GM21515 (cell line): ENCODE data around the gene ELMOD1.
A peak's percentile ranks its signal among the peaks of the same experiment; 100 is the strongest.

Experiments
- ATAC-seq: cut with Tn5 transposase; IDR thresholded peaks from one replicate; pipeline ENCODE4 v1.9.1; 2021; ENCODE audit not compliant: unreplicated experiment

The ELMOD1 gene

DNA sequence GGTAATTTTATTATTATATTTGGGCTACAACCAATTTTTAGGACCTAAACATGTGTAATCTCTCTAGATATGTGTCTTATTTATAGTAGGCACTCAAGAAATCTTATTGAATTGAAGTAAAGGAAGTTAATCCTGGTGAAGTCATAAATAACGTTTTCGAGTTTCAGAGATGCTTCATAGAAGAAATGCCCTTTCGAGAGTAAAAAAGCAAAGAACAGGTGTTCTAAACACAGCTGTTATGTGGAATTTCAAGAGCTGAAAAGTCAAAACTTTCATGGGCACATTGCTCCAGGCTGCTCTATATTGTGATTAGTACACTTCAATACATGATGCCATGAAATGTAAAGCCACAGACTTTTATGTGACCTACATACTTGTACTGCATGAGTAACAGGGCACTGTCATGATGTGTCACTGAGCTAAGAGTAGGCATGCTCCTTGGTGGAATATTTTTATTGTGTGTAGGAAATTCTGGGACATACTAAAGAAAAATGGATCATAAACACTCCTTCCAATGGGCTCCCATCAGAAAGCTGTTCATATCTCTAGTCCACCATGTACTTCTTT lies 7.2 kb upstream of the ELMOD1 start:
- no peak for ATAC-seq

- no peak for ATAC-seq
Measured at GRCh38 chr11:107587306-107587979, 3.5 kb upstream of the ELMOD1 start.

DNA sequence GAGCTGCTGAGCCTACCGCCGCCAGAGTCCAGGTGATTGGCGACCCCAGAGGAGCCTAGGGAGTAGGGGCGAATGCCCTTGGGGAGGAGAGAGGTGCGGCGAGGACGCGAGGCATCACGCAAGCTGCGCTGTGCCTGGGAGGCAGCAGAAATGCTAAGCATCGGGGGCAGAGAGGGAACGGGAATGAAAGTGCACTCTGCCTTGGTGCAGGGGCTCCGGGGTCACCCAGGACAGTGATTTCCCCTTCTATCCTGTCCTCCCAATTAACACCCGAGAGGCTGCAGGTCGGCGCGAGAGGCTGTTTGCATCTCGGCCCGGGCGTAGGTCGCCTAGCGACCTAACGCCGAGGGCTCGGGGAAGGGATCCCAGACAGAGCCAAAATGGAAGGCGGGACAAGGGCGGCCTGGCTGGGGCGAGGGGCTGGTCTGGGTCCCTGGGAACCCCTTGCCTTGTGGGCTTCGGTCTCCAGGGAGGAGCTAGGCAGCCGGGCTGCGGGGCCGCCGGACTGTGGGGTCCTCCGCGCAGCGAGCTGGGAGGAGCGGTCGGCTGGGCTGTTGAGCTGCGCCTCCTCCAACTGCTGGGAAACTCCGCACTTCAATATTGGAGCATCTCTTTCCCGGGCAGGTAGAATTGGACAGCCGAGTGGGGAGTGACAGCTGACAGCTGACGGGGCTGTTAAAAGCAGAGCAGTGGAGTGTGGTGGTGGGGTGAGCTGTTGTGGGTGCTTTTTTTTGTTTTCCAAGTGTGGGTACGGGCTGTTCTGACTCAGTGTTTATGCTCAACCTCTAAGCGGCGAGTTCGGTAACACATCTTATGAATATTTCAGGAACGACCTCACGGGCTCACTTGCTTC lies 657 bp downstream of the ELMOD1 start:
- peak; percentile 25 for ATAC-seq

GRCh38 chr11:107592231-107592590 lies 1.3 kb downstream of the ELMOD1 start:
- ATAC-seq: no peak

- no peak for ATAC-seq
Measured at GRCh38 chr11:107592813-107593212, 1.9 kb downstream of the ELMOD1 start.

- ATAC-seq: no peak
Measured at GRCh38 chr11:107593951-107594350, 3.0 kb downstream of the ELMOD1 start.

- no peak for ATAC-seq
Measured at GRCh38 chr11:107594736-107595135, 3.8 kb downstream of the ELMOD1 start.

GRCh38 chr11:107598225-107599139 lies 7.5 kb downstream of the ELMOD1 start:
- ATAC-seq: peak; percentile 62

DNA sequence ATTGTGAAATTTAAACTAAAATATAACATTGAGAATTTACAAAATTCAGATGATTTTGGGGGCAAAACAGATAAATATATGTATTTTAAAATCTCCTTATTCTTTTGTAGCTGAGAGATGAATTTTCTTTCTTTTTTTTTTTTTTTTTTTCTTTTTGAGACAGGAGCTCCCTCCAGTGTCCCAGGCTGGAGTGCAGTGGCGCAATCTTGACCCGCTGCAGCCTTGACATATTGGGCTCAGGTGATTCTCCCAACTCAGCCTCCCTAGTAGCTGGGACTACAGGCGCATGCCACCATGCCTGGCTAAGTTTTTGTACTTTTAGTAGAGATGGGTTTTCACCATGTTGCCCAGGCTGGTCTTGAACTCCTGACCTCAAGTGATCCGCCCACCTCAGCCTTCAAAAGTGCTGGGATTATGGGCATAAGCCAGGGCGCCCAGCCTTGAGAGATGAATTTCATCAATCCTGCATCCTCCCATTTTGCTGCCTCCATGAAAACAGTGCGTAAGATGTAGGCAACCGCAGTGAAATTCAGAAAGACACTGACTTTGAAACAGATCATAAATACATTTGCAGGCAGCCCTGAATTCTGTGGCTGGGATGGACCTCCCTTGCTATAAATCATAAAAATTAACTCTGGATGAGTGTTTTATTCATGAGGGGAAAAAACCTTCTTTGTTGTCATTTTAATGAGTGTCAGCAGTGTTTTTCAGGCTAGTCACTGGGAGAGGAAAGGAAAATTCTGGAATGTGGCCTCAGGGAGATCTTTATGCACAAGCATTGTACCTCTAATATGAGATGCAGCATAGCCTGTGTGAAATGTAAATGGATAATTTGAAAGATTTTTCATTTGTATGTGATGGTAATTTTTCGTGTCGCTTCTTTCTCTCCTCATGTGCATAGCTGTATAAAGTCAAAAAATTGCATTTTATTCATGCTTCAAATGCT lies 14.4 kb downstream of the ELMOD1 start:
- ATAC-seq: no peak

DNA sequence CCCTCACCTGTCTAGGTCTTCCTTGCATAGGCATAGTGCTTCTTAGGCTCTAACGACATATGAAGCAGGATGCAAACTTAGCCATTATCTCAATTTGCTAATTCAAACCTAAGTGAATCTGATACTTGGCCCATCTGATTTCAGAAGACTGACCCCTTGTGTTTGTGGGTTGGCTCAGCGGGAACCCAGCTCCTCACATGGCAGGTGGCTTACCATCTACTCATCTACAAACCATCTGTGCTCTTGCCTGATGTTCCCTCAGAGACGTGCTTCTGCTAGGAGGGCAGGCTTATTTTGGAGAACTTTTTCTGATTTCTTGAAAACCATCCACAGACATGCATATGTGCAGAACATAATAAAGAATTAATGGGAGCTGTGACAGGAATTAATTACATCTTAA lies 15.2 kb downstream of the ELMOD1 start:
- no peak for ATAC-seq

- ATAC-seq: no peak
Measured at GRCh38 chr11:107608809-107609208, 17.9 kb downstream of the ELMOD1 start.

DNA sequence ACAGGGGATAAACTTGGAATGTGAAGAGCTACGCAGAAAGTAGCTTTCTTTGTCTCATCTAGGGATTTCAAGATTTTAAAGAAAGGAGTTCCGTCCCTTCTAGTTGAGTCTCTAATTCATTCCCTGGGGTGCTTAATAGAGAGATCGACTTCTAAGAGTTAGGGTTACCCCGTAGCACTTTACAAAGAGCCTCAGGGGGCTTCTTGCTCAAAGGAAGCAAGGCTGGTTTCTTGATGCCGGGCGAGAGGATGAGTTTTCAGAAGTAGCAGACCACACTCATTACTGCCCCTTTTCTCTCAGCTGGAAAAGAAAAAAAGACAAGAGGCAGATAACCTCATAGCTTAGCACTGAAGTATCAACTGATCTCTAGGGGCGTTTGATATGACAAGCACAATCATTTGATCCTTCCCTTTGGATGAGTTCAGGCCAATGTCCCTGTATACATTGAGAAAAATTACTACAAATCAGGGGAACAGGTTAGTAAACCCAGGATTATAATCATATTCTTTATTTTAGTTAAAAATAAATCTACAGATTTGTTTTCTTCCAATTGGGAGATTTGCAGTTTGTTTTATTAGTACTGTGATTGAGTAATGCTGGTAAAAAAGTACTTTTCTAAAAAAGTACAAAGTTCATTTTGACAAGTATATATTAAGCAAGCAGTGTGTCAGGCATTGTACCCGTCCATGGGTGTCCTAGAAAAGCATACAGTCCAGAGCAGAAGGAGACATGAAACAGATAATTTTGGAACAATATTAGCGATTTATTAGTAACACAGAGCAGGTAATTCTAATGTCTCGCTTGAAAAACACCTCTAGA lies 18.7 kb downstream of the ELMOD1 start:
- no peak for ATAC-seq

GRCh38 chr11:107612445-107612844 lies 21.5 kb downstream of the ELMOD1 start:
- no peak for ATAC-seq

GRCh38 chr11:107619926-107620325 lies 29.0 kb downstream of the ELMOD1 start:
- ATAC-seq: no peak

DNA sequence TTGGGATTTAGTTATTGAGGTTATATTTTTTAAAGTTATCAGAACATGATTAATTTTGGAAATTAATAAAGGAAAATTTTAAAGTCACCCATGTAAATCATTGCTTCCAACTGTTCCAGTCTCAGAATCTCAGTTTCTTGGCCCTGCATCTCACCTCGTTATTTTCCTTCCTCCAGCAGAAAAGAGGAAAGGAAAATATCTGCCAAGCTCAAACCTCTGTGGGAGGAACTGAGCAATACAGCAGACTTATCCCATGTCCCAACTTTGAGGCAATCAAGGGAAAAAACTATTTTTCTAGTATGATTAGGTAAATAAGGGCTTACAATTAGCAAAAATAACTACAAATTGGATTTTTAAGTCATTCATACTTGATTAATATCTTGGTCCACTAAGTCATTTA lies 30.1 kb downstream of the ELMOD1 start:
- ATAC-seq: no peak

DNA sequence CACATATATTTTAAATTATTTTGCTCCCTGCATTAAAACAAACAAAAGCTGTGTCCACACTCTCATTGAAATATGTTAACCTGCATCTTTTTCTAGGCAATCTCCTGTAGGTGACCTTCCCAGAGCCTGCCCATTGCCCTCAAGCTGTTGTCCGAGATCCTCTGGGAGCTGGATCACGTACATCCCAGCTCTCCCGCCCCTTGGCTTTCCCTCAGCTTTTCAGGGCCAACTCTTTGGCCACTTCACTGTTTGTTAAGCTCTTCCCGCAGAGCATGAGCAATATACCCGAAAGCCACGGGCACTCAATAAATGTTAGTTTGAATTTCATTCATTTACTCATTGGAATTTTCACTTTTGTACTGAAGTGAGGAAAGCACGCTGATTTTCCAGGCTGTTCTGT lies 32.2 kb downstream of the ELMOD1 start:
- ATAC-seq: no peak

GRCh38 chr11:107624983-107625684 lies 34.2 kb downstream of the ELMOD1 start:
- ATAC-seq: no peak

- no peak for ATAC-seq
Measured at GRCh38 chr11:107625685-107625989, 34.7 kb downstream of the ELMOD1 start.

DNA sequence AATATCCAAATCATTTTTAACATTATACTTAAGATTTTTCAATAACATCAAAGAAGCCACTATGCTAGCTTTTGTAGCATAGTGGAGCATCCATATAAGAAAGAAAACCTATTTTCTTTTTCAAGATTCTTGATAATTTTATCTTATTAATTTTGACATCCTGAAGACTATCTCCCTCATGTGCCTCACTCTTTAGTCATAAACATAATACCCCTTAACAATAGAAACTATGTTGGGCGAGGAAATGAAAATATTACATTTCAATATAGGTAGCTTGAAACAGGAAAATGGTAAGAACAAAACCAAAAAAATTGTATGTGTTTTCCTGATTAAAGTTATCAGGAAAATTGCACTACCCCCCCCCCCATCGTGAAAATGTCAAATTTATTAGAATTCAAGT lies 40.1 kb downstream of the ELMOD1 start:
- no peak for ATAC-seq
